CD14-positive monocyte (primary cell): ENCODE measurements around the gene MGLL. TPM values are rescaled to one million over a fixed set of nuclear protein-coding genes. Genes with fewer than 3 reads are reported as not detected.

Source experiments
- DNase-seq, 3 donors: peaks; one replicate each; pipeline ENCODE4 v3.0.0-alpha.2; 2011 to 2022
- H2AFZ ChIP-seq: 2 replicates; pipeline ENCODE4 v1.6.0; 2012; ENCODE audit warnings: mild to moderate bottlenecking, low read depth, low read length, inconsistent platforms; ENCODE audit not compliant: insufficient read depth, poor library complexity, severe bottlenecking
- H3K27ac ChIP-seq, 2 donors: 1 replicate in 1 of 2; 2 replicates in 1 of 2; pipeline ENCODE4 v1.5.1; 2012 to 2013; ENCODE audit warnings: low read length in 2 of 2, control low read depth in 1 of 2, inconsistent platforms in 1 of 2, low read depth in 1 of 2, mild to moderate bottlenecking in 1 of 2
- H3K27me3 ChIP-seq, 2 donors: one replicate each; pipeline versions ENCODE4 v1.6.0 to v1.6.1; 2011 to 2013; ENCODE audit warnings: low read length in 2 of 2; ENCODE audit not compliant: control insufficient read depth in 2 of 2, insufficient read depth in 2 of 2
- H3K36me3 ChIP-seq, 2 donors: replicated peaks in 1 of 2; 1 replicate in 1 of 2; 2 replicates in 1 of 2; pipeline versions ENCODE4 v1.5.1 to v1.6.1; 2012 to 2013; ENCODE audit warnings: low read length in 2 of 2, control low read depth in 1 of 2, inconsistent platforms in 1 of 2, mild to moderate bottlenecking in 1 of 2; ENCODE audit not compliant: insufficient read depth in 2 of 2, control insufficient read depth in 1 of 2
- H3K4me1 ChIP-seq, 2 donors: 1 replicate in 1 of 2; 2 replicates in 1 of 2; pipeline versions ENCODE4 v1.5.1 to v1.6.1; 2012 to 2013; ENCODE audit warnings: low read length in 2 of 2, control low read depth in 1 of 2, inconsistent platforms in 1 of 2, mild to moderate bottlenecking in 1 of 2, moderate library complexity in 1 of 2; ENCODE audit not compliant: insufficient read depth in 2 of 2, control insufficient read depth in 1 of 2
- H3K4me2 ChIP-seq: replicated peaks from 2 replicates; pipeline ENCODE3; 2012; ENCODE audit warnings: low read length, moderate library complexity, mild to moderate bottlenecking; ENCODE audit not compliant: poor library complexity, severe bottlenecking; ENCODE audit errors: extremely low read depth
- H3K4me3 ChIP-seq, 3 experiments: fragments of 200-600 bp in 1 of 3; sonication (generic) in 1 of 3; replicated peaks in 1 of 3; 1 replicate in 2 of 3; 2 replicates in 1 of 3; pipeline ENCODE4 v1.5.1; 2011 to 2013; ENCODE audit warnings: low read length in 3 of 3, mild to moderate bottlenecking in 3 of 3, control low read depth in 2 of 3, low read depth in 2 of 3, inconsistent platforms in 1 of 3, moderate library complexity in 1 of 3
- H3K79me2 ChIP-seq: 2 replicates; pipeline ENCODE4 v1.6.0; 2012; ENCODE audit warnings: mild to moderate bottlenecking, control low read depth, inconsistent platforms, low read length, moderate library complexity; ENCODE audit not compliant: insufficient read depth
- H3K9ac ChIP-seq: 2 replicates; pipeline ENCODE4 v1.6.0; 2017; ENCODE audit warnings: low read length, mild to moderate bottlenecking; ENCODE audit not compliant: insufficient read depth, poor library complexity, severe bottlenecking
- H3K9me3 ChIP-seq, 2 donors: replicated peaks in 1 of 2; 1 replicate in 1 of 2; 2 replicates in 1 of 2; pipeline versions ENCODE4 v1.5.1 to v1.6.1; 2012 to 2013; ENCODE audit warnings: low read length in 2 of 2, control low read depth in 1 of 2; ENCODE audit not compliant: control insufficient read depth in 1 of 2, insufficient read depth in 1 of 2
- H4K20me1 ChIP-seq: 2 replicates; pipeline ENCODE4 v1.6.0; 2012; ENCODE audit warnings: mild to moderate bottlenecking, low read length, control low read depth, moderate library complexity; ENCODE audit not compliant: insufficient read depth
- H3K27ac Mint-ChIP-seq, 7 donors: one replicate each; pipeline ENCODE4 v1.8.0; 2020; ENCODE audit warnings: mild to moderate bottlenecking in 7 of 7, mixed read lengths in 7 of 7, moderate library complexity in 6 of 7, inconsistent platforms in 2 of 7
- H3K27me3 Mint-ChIP-seq, 3 donors: one replicate each; pipeline ENCODE4 v1.8.0; 2021 to 2022; ENCODE audit warnings: low read depth in 3 of 3, mild to moderate bottlenecking in 3 of 3, mixed read lengths in 3 of 3, moderate library complexity in 3 of 3, inconsistent platforms in 1 of 3
- H3K36me3 Mint-ChIP-seq, 2 donors: one replicate each; pipeline ENCODE4 v1.8.0; 2020; ENCODE audit warnings: mixed read lengths in 2 of 2, inconsistent platforms in 1 of 2, mild to moderate bottlenecking in 1 of 2
- H3K4me1 Mint-ChIP-seq: one replicate; pipeline ENCODE4 v1.8.0; 2020; ENCODE audit warnings: mild to moderate bottlenecking, mixed read lengths
- H3K4me3 Mint-ChIP-seq, 2 donors: one replicate each; pipeline ENCODE4 v1.8.0; 2020; ENCODE audit warnings: mild to moderate bottlenecking in 2 of 2, mixed read lengths in 2 of 2, moderate library complexity in 1 of 2
- H3K9me3 Mint-ChIP-seq, 7 donors: one replicate each; pipeline ENCODE4 v1.8.0; 2020 to 2022; ENCODE audit warnings: mixed read lengths in 7 of 7, mild to moderate bottlenecking in 6 of 7, moderate library complexity in 6 of 7, inconsistent platforms in 2 of 7
- WGBS: methylation state at CpG from one replicate; pipeline ENCODE4 v1.1.5; 2013; ENCODE audit warnings: missing lambda C conversion rate; ENCODE audit not compliant: insufficient coverage; 5-methylcytosine and 5-hydroxymethylcytosine counted together
- intact Hi-C, 2 donors: fragments of 100-400 bp; cut with micrococcal nuclease; formaldehyde crosslinking; loops; one replicate each; pipeline versions ENCODE4 v1.15.0 to v1.15.1; 2023
- polyA plus RNA-seq, 3 donors: library from polyadenylated mRNA; depleted of rRNA in 1 of 3; unstranded in 2 of 3; stranded (reverse) in 1 of 3; fragments of 300-500 nt in 2 of 3; fragments of >200 nt in 1 of 3; fragmentation: Illumina TruSeq in 2 of 3; gene quantifications; 1 replicate in 2 of 3; 2 replicates in 1 of 3; pipeline ENCODE4 v1.2.3, GENCODE V29; 2012 to 2021
- TF ChIP-seq, protein P1 (sequence below): fragments of 200-600 bp; IDR thresholded peaks from one replicate; pipeline ENCODE4 v1.8.0; 2022; ENCODE audit warnings: antibody characterized with exemption, mild to moderate bottlenecking

MGLL gene
- polyA plus RNA-seq, 3 donors, result 4.4 to 10.0 (median 6.4) TPM

DNA sequence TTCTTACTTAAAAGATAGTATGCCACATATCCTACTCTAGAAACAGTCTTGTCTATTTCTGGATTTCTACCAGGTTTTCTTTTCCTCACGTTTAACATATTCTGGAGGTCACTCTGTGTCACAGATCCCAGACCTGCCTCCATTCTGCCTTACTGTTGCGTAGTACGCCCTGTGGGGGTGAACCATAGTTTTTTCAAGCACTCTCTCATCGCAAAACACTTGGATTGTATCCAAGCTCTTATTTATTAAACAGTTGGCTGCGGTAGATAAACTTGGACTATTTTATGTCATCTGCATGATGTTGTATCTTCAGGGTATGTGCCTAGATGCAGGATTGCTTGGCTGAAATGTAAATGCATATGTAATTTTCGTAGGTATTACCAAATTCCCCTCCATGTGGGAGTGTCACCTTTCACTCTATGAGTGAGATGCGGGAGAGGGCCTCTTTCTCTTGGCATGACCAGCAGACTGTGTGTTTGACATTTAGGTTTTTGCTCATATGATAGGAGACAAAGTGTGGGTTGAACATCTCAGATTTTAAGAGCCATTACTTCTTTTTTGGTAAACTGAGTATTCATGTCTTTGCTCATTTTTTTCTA lies 93.8 kb downstream of the MGLL start:
- Histone ChIP-seq H3K4me1 (peaks cover 41 to 43% of the 10 kb centered on the region in 2 donors), H3K9ac (no peak overlapping the region), H3K36me3 (no peaks in the 10 kb centered on the region), H3K27me3 (no peaks in the 10 kb centered on the region), H3K4me3 (no peak overlapping the region), H3K9me3 (peaks cover 0 to 4% of the 10 kb centered on the region in 2 donors), H3K27ac (peak overlapping the region in 1 of 2 donors; percentile 83), H3K4me2 (no peak overlapping the region), H3K79me2 (no peaks in the 10 kb centered on the region), H2AFZ (no peak overlapping the region), H4K20me1 (no peaks in the 10 kb centered on the region)
- TF ChIP-seq, protein P1, sequence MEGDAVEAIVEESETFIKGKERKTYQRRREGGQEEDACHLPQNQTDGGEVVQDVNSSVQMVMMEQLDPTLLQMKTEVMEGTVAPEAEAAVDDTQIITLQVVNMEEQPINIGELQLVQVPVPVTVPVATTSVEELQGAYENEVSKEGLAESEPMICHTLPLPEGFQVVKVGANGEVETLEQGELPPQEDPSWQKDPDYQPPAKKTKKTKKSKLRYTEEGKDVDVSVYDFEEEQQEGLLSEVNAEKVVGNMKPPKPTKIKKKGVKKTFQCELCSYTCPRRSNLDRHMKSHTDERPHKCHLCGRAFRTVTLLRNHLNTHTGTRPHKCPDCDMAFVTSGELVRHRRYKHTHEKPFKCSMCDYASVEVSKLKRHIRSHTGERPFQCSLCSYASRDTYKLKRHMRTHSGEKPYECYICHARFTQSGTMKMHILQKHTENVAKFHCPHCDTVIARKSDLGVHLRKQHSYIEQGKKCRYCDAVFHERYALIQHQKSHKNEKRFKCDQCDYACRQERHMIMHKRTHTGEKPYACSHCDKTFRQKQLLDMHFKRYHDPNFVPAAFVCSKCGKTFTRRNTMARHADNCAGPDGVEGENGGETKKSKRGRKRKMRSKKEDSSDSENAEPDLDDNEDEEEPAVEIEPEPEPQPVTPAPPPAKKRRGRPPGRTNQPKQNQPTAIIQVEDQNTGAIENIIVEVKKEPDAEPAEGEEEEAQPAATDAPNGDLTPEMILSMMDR, result no peak
- Mint-ChIP-seq H3K4me3 (no peak overlapping the region), H3K27ac (peak overlapping the region; percentile 88 to 96 (median 91)), H3K9me3 (peaks cover 5 to 9% (median 6%) of the 10 kb centered on the region in 7 donors), H3K27me3 (peaks cover 0 to 2% (median 0%) of the 10 kb centered on the region in 3 donors), H3K36me3 (peaks cover 2 to 8% of the 10 kb centered on the region in 2 donors), H3K4me1 (peaks cover 46% of the 10 kb centered on the region)
- WGBS, result 86% methylated on average over 1 of the region's 7 CpGs
- no peak for DNase-seq
- intact Hi-C loops, result loop anchor here in 1 of 2 donors (2.0 kb wide), 1 partner anchor 136 kb away; no protein-coding TSS in a partner anchor

DNA sequence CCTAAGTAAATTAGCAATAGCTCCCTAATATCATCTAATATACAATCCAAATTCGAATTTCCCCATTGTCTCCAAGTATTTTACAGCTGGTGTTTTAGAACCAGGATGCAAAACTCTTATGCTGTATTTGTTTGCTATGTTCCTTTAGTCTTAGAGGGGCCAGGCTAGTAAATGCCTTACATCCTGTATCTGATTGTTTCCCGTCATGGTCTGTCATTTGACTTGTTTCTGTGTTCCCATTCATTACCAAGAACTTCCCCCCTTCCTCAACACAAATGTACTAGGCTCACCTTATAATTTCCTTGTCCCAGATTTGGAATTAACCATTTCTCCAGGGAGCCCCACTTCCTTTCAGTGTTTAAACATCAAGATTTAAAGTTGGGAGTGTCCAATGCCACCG lies 95.4 kb downstream of the MGLL start:
- peaks cover 2 to 3% of the 10 kb centered on the region in 2 donors for H3K36me3 Mint-ChIP-seq
- no peak overlapping the region for H3K27ac ChIP-seq

More for the DNA sequence above, 95.4 kb downstream of the MGLL start:
- H3K27me3 Mint-ChIP-seq, result peaks cover 0 to 2% (median 0%) of the 10 kb centered on the region in 3 donors
- H3K4me3 Mint-ChIP-seq, result no peak overlapping the region
- TF ChIP-seq, protein P1, result no peak
- peaks cover 0 to 4% of the 10 kb centered on the region in 2 donors for H3K9me3 ChIP-seq
- peaks cover 34% of the 10 kb centered on the region for H3K4me1 Mint-ChIP-seq
- no peaks in the 10 kb centered on the region for H3K79me2 ChIP-seq
- H3K27me3 ChIP-seq, result no peaks in the 10 kb centered on the region
- peaks cover 3 to 9% (median 5%) of the 10 kb centered on the region in 7 donors for H3K9me3 Mint-ChIP-seq
- no peak overlapping the region for H3K4me3 ChIP-seq
- DNase-seq, result no peak
- no peak overlapping the region for H3K4me2 ChIP-seq
- intact Hi-C loops, result no loop called here
- no peaks in the 10 kb centered on the region for H4K20me1 ChIP-seq
- no peak overlapping the region for H3K9ac ChIP-seq
- no peak overlapping the region for H2AFZ ChIP-seq
- 29% methylated on average over 1 of the region's 3 CpGs for WGBS
- peaks cover 29 to 31% of the 10 kb centered on the region in 2 donors for H3K4me1 ChIP-seq
- no peak overlapping the region for H3K27ac Mint-ChIP-seq
- no peaks in the 10 kb centered on the region for H3K36me3 ChIP-seq
